Pons (tissue), 1 donor: ENCODE measurements around the gene PPP1R13B.

ENCODE experiments used
- DNase-seq: peaks from one replicate; pipeline ENCODE4 v3.0.0-alpha.2; 2016; ENCODE audit warnings: low spot score

Gene PPP1R13B

DNA sequence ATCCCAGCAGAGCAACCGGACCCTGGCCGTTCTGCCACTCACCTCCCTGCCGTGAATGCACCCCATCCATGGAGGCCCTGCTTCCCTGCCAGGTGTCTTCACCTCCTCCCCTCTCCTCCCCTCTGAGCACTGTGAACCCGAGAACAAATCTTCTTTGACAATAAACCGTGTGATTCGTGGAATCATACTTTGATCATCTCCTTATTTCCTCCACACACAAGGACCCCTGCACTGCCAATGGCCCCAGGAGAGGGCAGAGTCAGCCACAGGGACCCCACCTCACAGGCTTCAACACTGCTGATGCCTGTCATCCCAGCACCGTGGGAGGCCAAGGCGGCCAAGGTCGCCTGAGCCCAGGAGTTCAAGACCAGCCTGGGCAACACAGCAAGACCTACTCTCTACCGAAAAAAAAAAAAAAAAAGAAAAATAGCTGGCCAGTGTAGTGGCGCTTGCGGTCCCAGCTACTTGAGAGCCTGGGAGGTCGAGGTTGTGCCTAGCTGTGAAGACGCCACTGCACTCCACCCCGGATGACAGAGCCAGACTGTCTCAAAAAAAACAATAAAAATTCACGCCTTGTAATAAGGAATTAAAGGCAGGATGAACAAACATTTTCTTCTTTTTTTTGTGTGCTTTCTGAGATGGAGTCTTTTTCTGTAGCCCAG is 133.2 kb downstream of the PPP1R13B start:
- DNase-seq = no peak

DNA sequence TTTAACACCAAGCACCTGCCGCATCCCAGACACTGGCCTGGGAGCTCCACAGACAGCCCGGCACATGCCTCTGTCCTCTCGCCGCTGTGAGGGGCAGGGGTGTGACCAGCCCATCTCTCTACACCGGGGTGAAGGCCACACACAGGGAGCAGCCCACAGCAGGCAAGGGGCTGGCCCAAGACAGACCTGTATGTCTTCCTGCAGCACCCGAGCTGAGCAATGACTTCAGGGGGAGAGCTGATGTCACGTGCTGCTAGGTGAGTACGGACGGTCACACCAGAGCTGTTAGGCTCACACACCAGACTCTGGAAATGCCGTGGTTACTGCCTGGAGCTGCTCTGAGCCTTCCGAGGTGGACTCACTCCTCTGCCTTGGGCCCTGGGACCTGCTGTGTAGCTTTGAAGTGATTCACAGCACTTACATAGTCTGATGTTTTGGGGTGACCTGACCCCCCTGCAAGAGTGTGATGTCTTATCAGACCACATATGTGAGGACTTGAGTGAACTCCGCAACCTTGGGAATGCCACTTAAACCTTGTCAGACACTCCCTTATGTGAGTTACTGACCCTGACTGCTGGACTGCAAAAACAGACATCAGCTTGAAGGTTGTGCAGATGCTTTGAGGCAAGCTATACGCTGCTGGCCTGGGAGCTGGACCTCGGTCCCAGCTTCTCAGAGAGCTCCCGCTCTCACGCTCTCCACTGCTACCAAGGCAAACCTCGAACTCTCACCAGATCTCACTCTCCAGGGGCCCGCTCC is 133.9 kb downstream of the PPP1R13B start:
- DNase-seq = no peak

DNA sequence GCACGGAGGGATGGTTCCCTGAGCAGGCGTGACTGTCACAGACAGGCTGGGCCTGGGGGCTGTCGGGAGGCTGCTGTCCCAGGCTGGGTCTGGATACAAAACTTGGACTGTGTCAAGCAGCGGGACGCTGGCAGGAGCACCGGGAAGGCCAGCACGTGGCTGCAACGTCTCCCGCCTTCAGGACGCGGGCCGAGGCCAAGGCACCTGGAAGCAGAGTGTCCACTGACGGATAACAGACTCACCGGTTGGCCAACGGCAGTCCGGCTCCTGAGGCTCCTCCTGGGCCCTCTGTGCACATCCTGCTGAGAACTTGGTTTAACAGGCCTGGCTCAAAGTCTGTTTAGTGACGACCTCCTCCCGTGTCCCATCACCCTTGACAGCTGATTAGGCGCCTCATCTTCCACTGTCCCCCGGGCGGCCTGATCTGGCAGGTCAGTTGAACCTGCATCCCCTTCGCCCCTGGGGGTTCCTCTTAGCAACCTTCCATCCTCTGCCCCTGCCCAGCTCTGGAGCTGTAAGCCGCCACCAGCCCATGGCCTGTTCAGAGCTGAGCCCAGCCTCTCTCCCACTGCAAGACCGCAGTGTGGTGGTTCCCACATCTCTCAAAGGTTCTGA is 134.6 kb downstream of the PPP1R13B start:
- no peak for DNase-seq

GRCh38 chr14:103711516-103712431 is 135.6 kb downstream of the PPP1R13B start:
- peak; percentile 51 for DNase-seq

DNA sequence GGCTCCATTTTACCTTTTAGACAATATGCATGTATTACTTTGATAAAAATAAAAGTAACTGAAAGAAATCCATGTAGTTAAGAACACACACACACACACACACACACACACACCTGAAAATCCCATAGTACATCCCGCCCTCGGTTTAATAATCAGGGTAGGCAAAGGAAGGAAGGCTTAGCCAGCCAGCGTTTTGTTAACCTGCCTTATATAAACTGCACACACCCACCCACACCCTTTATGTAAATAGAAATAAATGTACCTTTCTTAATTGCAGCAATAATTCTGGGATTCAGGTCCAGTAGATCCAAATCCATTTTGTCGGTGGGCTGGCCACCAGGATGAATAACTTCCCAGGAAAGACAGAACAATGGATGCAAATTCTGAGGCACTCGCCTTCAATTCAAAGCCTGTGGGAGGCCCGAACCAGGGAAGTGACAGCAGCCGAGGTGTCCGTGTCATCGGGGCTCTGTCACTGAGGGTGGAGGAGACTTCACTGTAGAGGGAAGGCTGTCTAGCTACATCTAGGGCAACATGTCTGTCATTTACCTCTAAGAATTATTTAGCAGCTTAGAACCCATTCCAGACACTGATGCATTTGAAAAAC is 136.5 kb downstream of the PPP1R13B start:
- DNase-seq = no peak

DNA sequence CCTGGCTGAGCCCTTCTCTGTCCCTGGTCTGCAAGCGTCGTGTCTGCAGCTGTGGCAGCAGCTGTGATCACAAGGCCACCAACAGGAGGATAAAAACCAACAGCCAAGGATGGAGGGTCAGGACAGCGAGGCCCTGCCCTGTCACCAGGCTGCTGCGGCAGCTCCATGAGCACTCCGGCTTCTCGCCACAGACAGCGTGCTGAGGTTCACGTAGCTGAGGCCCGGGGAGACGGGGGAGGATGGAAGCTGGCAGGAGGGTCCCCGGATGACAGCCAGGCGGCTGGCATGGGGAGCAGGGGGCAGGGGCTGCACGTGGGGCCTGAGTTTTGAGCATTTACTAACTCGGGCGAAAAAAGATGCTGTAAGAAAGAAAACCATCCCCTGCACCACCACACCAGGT is 137.6 kb downstream of the PPP1R13B start:
- DNase-seq = no peak

- peak; percentile 35 for DNase-seq
These were observed 138.6 kb downstream of the PPP1R13B start for GRCh38 chr14:103708750-103709187.

- no peak for DNase-seq
These were observed 139.8 kb downstream of the PPP1R13B start for GRCh38 chr14:103707329-103708263.

DNA sequence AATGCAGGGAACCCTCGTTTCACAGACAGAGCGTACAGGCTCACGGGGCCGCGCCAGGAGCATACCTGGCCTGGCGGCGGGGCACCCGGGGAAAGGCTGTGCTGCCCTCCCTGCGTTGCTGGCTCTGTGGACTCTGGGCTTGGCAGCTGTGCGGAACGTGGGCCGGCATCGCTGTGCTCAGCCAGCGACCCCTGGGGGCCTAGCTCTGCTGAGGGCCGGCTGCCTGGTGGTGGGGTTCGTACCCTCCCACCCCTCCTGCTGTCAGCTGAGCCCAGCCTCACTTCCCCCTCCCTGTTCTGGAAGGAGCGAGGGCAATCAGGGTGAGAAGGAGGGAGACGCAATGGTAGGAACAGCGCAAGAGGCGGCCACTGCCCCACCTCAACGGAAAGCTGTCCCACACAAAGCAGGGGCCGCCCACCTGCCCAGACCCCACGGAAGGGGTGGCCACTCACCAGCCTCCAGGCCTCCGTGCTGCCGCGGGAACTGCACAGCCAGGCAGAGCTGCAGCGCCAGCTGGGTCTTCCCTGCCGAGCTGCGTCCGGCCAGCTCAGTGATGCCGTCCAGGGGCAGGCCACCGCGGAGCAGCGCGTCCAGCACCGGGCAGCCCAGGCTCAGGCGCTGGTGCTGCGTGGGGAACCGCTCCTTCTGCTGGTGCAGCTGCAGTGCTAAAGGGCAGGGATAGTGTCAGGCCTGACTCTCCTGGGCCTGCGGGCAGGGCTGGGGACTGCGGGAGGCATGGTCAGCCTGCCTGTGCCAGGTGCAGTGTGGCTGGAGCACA is 140.6 kb downstream of the PPP1R13B start:
- DNase-seq = no peak

DNA sequence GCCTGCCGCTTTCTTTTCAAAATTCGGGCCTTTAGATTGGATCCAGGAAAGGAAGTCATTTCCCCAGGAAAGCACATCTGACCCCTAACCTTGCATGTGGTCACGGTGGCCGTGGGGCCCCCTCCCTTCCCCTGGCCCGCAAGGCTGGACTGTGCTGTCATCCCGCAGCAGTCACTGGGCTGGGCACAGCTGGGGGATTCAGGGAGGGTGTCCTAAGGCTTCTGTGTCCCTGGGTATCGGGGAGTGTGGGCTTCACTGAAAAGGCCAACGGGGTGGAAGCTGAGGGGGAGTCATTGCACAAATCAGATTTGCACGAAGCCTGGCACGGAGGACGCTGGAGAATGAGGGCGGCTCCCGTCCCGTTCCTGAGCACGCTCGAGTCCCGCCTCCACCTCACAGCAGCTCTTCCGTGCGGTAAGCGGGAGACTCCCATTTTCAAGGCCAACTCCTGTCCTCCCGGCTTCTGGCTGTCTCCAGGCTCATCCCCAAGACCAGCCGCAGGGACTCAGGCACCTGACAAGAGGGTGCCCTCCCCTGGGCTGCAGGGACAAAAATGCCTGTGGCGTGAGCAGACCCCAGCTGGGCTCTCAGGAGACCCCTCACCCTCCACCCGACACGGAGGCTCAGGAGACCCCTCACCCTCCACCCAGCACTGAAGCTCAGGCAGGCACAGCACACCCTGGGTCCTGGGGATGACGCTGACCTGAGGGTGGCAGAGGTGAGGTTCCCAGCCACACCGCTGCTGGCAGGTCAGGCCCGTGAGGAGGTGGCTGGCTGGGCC is 141.7 kb downstream of the PPP1R13B start:
- DNase-seq = no peak

GRCh38 chr14:103705118-103705503 is 142.3 kb downstream of the PPP1R13B start:
- no peak for DNase-seq

DNA sequence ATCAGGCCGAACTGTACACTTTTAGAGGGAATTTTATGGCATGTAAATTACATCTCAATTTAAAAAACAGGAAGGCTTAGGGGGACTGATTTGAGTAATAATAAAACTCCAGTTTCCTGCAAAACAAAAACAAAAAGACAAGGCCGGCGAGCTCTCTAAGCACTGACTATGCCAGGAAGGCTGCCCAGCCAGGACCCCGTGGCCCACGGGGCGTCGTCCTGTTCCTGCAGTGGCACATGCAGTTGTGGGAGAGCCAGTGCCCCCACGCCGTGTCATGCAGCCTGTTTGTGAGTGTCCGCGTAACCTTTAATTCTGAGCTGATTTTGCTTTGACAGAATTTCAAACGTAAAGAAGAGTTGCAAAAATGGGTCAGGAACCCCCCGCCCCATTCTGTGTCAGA is 142.7 kb downstream of the PPP1R13B start:
- no peak for DNase-seq

- no peak for DNase-seq
These were observed 143.7 kb downstream of the PPP1R13B start for GRCh38 chr14:103703433-103704385.

DNA sequence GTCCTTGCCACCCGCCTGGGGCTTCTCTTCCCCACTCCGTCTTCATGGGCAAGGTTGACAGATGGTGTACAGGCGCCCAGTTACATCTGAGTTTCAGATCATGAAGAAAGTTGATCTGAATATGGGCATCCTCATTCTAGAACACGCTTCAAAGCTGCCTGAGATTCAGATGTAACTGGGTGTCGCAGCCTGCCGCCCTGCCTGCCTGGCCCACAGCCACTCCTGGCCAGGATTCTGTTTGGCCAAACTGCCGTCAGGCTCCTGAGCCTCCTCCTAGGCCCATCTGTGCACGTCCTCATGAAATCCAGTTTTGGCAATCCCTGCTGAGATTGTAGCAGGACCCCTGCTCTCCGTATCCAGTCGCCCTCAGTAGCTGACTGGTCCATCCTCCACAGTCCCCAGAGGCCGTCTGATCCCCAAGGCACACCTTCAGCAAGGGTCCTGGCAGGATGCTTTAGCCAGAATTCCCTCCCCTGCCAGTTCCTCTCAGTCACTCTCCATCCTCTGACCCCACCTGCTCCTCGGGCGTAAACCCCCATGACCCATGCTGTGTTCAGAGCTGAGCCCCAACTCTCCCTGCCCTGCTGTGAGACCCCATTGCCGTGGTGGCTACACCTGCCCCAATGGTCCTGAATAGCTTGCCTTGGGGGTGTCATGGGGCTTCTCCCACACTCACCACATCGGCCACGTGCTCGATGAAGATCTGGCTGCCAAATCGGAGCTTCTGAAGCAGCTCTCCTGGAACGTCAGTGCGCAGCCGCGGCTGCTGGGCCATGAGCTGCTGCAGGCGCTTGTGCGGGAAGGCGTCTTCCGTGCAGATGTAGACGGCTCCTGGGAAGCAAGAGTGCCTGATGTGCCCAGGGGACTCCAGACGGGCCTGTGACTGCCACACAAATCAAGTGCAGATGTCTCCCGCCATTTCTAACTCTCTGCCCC is 144.6 kb downstream of the PPP1R13B start:
- no peak for DNase-seq

- DNase-seq = no peak
These were observed 145.3 kb downstream of the PPP1R13B start for GRCh38 chr14:103702095-103702494.

GRCh38 chr14:103700753-103701490 is 146.5 kb downstream of the PPP1R13B start:
- DNase-seq = no peak
